Cardiac septum (tissue), 1 donor: ENCODE results near the gene PLA2G1B. TPM values are rescaled to one million over a fixed set of nuclear protein-coding genes. Genes with fewer than 3 reads are reported as not detected.

Experiments used
- DNase-seq: peaks from one replicate; pipeline ENCODE4 v3.0.0-alpha.2; 2020; ENCODE audit warnings: low spot score
- intact Hi-C: fragments of 100-400 bp; cut with DNase I; formaldehyde crosslinking; loops from one replicate; pipeline ENCODE4 v1.14.0; 2022
- total RNA-seq: library from RNA; stranded (reverse); fragmentation: NEBNext Ultra II Directional; extraction: Animal tissue kit (Norgen Biotek cat#: 25700); gene quantifications from one replicate; pipeline ENCODE4 v1.2.1, GENCODE V29; 2021
- donor health status: DM: no; HTN: no; CAD: no.

The PLA2G1B gene
- total RNA-seq, 1 donor from 2014 or later: not detected

DNA sequence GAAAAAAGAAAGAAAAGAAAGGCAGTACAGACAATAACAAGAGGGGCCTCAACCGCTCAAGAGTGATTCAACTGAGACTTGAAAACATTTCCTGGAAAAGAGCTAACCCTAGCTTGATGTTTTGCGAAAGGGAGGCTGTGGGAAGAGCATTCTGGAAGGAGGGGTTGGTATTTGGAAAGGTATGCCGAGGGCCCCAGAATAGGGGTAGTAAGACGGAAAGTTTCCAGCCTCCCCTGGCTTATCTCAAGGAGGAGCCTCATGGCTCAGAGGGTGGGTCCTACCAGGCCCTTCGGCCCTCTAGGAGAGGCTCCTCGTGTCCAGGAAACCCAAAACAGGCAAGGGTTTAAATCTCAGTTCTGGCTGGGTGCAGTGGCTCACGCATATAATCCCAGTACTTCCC, 44.3 kb downstream of the PLA2G1B start:
- no peak for DNase-seq
- intact Hi-C loops: no loop called here

DNA sequence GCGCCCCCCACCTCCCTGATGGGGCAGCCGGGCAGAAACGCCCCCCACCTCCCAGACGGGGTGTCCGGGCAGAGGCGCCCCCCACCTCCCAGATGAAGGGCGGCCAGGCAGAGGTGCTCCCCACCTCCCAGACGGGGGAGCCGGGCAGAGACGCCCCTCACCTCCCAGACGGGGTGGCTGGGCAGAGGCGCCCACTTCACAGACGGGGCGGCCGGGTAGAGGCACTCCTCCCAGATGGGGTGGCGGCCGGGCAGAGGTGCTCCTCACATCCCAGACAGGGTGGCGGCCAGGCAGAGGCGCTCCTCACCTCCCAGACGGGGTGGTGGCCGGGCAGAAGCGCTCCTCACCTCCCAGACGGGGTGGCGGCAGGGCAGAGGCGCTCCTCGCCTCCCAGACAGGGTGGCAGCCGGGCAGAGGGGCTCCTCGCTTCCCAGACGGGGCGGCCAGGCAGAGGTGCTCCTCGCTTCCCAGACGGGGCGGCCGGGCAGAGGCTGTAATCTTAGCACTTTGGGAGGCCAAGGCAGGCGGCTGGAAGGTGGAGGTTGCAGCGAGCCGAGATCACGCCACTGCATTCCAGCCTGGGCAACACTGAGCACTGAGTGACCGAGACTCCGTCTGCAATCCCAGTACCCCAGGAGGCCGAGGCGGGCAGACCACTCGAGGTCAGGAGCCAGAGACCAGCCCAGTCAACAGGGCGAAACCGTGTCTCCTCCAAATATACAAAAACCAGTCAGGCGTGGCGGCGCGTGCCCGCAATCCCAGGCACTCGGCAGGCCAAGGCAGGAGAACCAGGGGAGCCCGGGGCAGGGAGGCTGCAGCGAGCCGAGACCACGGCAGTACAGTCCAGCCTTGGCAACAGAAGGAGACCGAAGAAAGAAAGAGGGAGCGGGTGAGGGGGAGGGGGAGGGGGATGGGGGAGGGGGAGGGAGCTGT, 49.2 kb downstream of the PLA2G1B start:
- intact Hi-C loops: no loop called here
- no peak for DNase-seq

DNA sequence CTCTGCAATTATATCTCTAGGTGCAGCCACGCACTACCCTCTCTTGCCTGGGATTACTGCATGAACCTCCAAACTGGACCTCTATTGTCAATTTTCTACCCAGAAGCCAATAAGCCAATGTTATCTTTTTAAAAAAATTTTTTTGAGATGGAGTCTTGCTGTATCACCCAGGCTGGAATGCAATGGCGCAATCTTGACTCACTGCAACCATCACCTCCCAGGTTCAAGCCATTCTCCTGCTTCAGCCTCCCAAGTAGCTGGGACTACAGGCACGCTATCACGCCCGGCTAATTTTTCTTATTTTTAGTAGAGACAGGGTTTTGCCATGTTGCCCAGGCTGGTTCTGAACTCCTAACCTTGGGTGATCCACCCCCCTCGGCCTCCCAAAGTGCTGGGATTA, 50.8 kb downstream of the PLA2G1B start:
- DNase-seq: no peak
- intact Hi-C loops: no loop called here

Other genes with a start within 250 kb of the PLA2G1B start
- gene RAB35, start 211.0 kb downstream of the PLA2G1B start, total RNA-seq: 33.0 TPM
- 39.8 TPM for gene GCN1, start 133.1 kb downstream of the PLA2G1B start, total RNA-seq
- 594 TPM for gene RPLP0, start 126.7 kb downstream of the PLA2G1B start, total RNA-seq
- gene PXN, start 62.0 kb downstream of the PLA2G1B start, total RNA-seq: 73.8 TPM
- gene RNU4-2, start 35.9 kb downstream of the PLA2G1B start, total RNA-seq: 27,323 TPM
- 3,560 TPM for gene RNU4-1, start 34.5 kb downstream of the PLA2G1B start, total RNA-seq
- 2.4 TPM for gene SIRT4, start 25.5 kb downstream of the PLA2G1B start, total RNA-seq
- 9.7 TPM for gene MSI1, start 41.4 kb upstream of the PLA2G1B start, total RNA-seq
- 232 TPM for gene COX6A1, start 110.3 kb upstream of the PLA2G1B start, total RNA-seq
- gene TRIAP1, start 118.6 kb upstream of the PLA2G1B start, total RNA-seq: 11.9 TPM
- 12.9 TPM for gene GATC, start 118.7 kb upstream of the PLA2G1B start, total RNA-seq
- 38.6 TPM for gene SRSF9, start 142.0 kb upstream of the PLA2G1B start, total RNA-seq
- 243 TPM for gene DYNLL1, start 168.3 kb upstream of the PLA2G1B start, total RNA-seq
- 31.8 TPM for gene COQ5, start 201.4 kb upstream of the PLA2G1B start, total RNA-seq
- 249 TPM for gene RNF10, start 206.6 kb upstream of the PLA2G1B start, total RNA-seq